Activated T-cell treated with anti-CD3 and anti-CD28 coated beads, Interleukin-2, amount 50 U/mL, for 48 hours (primary cell): ENCODE data around the gene SERPINH1.

ENCODE experiments used
- DNase-seq, 2 experiments: peaks; one replicate each; pipeline ENCODE4 v3.0.0-alpha.2; 2020

SERPINH1 gene

DNA sequence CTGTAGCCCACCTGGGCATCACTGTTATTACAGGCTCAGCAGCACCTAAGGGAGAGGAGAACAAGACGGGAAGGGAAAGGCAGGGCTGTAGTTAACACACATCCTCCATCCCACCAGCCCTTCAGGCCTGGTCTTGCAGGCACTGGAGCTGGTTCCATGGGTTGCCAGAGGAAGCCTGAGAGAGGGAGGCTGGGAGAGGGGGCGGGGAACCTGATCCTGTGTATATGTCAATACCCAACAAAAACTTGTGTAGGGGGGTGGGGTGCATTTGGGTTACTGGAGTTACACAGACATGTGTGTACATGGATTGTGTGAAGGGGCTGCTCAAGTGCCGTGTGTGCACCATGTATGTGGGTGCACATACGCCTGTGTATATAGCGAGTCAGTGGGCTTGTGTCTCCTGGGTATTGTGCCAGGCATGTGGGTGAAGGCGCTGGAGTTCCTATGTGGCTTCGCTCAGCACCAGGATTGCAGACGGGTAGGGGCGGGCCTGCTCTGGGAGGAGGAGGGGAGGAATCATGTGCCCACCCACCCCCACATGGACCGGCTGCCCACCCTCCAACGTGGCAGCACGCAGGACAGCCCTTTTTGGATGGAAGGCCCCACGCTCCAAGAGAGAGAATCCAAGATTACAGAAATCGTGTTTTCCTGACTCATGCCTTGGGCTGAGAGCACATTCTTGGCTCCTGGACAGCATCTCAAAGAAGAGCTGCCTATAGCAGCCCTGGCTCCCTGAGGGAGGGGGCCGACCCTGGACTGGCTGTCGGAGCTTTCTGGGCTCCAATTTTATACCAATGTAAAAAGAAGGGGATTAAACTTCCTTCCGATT lies 4.2 kb upstream of the SERPINH1 start:
- DNase-seq = no peak

DNA sequence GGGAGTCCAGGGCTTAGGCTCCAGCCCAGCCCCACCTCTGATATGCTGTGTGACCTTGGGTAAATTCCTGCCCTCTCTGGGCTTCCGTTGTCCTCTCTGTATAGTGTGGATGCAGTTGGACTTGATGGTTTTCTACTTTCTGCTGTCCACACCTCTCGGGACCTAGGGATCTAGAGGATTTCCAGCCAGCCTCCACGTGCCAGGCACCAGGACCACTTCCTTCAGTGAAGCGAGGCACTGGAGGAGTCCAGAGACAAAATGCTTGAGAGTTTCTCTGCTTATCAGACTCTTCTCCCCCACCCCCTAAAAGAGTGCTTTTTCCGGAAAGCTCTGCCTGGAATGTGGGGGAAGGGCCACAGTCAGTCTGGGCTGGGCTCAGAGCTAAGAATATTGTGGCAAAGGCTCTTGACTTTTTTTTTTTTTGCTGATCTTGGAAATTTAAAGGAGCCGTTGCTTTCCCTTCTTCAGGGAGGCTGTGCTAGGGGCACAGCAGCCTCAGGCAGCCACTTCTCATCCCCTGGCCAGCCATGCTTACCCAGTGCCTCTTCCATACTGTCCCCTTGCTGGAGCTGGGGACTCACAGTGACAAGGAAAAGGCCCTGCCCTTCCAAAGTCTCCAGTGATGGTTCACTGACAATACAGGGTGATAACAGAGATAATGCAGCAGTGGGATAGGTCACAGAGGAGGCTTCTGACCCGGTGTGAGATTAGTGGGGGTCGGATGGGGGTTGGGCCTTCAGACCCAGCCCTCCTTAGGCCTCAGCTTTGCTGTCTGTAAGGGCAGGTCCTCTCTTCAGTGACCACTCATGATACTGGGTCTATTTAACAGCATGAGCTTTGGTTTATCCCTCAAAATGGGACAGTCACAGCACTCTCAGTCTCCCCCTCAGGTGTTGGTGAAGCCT lies 2.9 kb upstream of the SERPINH1 start:
- DNase-seq = no peak

DNA sequence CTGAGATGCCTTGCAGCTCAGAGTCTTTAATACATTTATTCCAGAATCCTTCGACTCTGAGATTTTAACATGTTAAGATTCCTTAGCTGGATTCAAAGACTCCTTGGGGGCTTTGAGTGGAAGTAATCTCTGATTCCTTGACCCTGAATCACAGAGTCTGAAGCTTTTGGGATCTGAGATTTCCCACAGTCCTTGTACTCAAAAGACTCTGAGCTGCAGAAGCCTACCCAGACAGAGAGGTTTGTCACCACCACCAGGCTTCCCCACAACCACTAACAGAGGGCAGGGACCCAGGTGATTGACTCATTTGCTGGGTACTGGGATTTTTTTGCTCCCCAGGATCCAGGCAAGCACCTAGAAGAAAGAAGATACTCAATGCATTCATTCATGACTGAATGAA lies 1.4 kb upstream of the SERPINH1 start:
- no peak for DNase-seq

DNA sequence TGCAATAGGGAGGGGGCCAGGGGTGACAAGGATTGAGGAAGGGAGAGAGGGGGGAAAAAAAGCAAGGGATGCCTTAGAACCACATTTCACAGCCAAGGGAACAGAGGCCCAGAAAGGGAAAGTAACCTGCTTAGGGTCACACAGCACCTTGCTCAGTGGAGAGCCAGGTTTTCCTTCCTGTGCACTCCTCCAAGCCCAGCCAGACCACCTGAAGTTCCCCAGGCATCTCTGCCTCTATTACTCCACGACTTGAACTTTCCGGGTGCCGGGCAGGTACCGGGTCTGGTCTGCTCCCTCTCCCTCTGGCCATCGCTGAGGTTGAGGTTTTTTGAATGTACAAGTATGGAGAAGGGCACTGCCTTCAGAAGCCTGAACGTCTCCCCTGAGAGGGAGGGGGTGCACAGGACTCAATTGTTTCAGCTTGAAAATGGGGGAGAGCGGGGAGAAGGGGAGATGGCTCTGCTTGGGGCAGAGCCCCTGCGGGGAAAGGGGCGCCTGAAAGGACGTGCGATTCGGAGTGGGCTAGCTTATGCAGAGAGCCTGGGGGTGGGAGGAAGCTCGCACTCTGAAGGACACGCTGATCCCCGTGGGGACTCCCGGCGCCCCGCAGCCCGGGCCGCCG lies 516 bp upstream of the SERPINH1 start:
- no peak for DNase-seq

DNA sequence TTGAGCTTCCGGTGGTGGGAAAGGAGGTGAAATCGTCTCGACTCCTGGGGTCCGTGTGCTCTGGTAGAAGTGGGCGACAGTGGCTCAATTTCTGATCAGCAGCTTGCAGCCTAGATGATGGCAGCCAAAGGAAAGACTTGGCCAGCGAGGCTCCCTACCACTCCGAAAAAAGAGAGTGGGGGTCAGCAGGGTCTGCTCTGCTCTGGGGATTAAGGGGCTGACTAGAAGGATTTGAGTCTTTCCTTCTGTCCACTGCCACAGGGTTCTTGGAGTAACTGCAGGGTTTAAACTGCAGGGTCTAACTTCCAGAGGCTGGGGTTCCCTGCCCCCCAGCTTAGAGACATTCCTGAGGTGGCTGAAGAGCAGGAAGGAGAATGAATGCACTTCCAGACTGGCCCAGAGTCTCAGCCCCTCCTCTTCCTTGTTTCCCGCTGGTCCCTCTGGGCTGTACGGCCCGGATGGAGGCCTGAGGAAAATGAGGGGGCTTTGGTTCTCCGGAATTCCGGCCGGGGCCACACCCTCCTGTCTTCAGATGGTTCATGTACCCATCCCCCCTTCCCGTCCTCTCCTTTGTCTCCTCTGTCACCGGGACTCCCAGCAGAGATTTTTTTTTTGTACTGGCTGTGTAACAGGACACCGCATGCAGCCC lies 907 bp downstream of the SERPINH1 start:
- no peak for DNase-seq

DNA sequence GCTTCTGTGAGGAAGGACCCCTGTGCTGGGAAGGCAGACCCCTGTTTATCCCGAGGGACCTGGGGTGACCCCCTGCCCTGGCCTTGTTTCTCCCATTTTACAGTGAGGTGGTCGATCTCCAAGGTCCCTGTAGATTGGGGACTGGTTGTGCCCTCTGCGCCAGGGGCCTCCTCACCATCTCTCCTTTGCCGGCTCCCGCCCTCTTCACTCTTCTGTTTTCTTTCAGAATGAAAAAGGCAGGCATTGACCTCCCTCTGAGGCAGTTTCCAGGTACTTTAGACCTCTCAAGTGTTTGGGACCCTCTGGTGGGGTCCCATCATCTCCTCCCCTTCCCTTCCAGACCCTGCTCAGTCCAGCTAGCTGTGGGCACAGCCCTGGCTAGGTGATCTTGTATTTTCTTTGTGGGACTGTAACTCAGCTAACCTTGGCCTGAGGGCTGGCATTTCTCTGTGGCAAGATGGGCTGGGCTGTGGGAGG lies 1.5 kb downstream of the SERPINH1 start:
- DNase-seq = no peak

DNA sequence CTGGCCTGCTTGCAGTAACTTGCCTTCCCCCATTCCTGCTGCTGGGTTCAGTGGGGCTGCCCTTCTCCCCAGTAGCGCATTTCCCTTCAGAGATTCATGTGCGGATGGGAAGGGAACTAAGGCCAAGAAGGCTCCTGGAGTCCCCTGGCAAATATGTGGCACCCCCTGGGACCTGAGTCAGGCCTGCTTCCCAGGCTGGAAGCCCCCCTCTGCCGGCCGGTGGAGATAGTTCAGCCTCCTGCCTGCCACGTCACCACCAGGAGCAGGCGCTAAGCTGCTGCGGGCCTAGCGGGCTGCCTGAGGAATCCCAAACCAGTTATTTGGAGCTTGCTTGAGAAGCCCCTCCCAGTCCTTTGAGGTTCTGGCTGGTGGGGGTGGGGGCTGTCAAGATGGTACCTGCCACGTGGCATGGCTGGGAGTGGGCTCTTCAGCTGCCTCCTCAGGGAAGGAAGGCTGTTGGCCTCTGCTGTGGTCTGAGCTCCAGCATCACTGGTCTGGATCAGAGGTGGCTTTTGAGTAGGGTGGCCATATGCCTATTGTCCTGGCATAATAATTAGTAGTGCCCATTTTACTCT lies 2.0 kb downstream of the SERPINH1 start:
- no peak for DNase-seq

DNA sequence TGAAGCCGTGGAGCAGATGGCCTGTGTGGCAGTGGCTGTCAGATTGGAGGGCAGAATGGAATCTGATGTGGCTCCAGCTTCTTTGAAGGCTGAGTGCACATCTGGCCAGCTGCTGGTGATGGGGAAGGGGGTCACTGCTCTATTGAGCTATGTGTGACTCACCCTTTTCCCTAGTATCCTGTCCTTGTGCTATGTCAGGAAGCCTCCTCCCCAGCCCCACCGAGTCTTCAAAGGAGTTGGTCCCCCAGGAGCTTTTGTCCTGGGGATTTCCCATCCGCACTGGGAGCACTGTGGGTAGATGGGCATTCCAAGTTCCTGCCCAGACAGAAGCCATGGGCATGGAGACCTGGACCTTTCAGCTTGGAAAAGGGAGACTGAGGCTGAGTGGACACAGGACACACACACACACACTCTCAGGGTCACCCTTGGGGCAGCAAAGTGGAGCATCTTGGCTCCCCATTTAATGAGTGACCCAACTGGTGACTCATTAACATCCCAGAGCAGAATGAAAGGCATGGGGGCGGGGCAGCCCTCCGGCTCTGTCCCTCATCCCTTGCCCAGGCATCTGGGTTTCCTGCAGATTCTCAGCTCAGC lies 3.3 kb downstream of the SERPINH1 start:
- no peak for DNase-seq

DNA sequence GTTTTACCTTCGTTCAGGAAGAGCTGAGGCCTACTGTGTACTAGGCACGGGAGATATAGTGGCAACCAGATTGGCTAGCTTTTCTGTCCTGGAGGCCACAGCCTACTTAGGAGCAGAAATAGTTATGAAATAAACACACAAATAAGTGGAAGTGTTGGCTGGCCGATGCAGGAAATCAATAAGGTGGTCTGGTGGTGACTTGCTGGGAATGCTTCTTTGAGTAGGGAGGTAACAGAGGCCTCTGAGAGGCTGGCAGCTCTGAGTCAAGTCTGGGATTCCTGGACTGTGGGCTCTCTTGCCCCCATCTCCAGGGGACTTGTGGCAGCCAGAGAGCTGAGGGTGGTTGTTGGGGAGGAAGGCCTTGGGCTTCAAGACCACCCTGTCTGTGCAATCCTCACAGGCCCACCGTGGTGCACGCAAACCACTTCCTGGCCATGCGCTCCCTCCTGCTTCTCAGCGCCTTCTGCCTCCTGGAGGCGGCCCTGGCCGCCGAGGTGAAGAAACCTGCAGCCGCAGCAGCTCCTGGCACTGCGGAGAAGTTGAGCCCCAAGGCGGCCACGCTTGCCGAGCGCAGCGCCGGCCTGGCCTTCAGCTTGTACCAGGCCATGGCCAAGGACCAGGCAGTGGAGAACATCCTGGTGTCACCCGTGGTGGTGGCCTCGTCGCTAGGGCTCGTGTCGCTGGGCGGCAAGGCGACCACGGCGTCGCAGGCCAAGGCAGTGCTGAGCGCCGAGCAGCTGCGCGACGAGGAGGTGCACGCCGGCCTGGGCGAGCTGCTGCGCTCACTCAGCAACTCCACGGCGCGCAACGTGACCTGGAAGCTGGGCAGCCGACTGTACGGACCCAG lies 4.1 kb downstream of the SERPINH1 start:
- DNase-seq = no peak

DNA sequence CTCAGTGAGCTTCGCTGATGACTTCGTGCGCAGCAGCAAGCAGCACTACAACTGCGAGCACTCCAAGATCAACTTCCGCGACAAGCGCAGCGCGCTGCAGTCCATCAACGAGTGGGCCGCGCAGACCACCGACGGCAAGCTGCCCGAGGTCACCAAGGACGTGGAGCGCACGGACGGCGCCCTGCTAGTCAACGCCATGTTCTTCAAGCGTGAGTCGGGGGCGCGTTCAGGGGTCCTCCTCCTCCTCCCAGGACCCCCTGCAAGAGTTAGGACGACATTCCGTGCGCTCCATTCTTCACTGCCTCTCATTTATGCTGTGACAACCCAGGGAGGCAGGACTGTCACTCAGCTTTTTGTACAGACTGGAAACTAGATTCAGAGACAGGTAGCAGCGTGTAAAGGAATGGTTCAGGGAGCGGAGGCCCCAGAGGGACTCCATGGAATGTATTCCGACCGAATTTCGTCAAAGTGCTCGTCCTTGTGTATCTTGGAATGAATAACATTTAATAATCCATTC lies 4.8 kb downstream of the SERPINH1 start:
- no peak for DNase-seq

DNA sequence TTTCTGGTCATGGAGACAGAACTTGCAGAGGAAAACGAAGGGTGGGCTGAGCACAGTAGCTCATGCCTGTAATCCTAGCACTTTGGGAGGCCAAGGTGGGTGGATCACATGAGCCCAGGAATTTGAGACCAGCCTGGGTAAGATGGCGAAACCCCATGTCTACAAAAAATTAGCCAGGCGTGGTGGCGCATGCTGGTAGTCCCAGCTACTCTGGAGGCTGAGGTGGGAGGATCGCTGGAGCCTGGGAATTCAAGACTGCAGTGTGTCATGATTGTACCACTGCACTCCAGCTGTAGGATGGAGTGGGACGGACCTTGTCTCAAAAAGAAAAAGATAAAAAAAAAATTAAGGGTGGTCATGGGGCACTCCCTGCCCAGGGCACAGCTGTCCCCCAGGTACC lies 5.9 kb downstream of the SERPINH1 start:
- DNase-seq = no peak

DNA sequence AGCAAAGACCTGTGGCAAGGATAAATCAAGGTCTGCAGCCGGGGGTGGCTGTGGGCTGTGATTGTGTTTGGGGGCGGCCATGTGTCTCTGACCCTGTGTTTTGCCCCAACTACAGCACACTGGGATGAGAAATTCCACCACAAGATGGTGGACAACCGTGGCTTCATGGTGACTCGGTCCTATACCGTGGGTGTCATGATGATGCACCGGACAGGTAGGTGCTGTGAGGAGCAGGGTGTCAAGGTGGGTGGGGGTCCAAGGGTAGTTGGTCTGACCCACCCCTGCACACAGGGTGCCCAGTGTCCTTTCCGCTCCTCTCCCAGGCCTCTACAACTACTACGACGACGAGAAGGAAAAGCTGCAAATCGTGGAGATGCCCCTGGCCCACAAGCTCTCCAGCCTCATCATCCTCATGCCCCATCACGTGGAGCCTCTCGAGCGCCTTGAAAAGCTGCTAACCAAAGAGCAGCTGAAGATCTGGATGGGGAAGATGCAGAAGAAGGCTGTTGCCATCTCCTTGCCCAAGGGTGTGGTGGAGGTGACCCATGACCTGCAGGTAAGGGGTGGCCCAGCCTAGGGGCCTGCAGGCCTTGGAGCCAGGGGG lies 6.7 kb downstream of the SERPINH1 start:
- no peak for DNase-seq

DNA sequence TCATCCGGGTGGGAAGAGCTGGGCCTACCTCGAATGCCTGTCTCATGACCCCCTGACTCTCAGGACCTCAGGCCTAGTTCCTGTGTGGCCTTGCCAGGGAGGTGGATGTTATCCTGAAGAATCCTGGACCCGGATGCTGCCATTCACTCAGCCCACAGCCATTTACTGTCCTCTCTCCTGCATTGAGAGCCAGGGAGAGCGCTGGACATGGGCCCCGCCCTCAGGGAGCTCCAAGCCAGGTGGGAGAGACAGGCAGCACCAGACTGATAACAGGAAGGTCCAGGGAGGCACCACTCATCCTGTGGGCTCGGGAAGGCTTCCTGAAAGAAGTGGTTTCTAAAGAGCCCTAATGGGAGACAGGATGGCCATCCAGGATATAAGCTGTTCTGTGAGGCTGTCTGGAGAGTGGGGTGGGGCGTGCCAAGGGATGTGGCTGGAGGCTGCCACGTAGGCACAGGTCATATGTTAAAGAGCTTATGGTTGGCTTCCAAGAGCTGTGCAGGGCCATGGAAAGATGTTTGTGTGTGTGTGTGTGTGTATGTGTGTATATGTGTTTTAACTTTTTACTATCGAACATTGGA lies 8.6 kb downstream of the SERPINH1 start:
- DNase-seq = no peak

DNA sequence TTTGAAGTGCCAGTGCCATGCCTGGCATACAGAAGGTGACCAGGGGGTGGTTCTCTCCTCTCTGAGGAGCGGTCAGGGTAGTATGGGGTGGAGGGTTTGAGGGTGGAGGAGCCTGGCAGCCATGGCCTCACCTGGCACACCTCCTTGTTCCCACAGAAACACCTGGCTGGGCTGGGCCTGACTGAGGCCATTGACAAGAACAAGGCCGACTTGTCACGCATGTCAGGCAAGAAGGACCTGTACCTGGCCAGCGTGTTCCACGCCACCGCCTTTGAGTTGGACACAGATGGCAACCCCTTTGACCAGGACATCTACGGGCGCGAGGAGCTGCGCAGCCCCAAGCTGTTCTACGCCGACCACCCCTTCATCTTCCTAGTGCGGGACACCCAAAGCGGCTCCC lies 9.6 kb downstream of the SERPINH1 start:
- no peak for DNase-seq

DNA sequence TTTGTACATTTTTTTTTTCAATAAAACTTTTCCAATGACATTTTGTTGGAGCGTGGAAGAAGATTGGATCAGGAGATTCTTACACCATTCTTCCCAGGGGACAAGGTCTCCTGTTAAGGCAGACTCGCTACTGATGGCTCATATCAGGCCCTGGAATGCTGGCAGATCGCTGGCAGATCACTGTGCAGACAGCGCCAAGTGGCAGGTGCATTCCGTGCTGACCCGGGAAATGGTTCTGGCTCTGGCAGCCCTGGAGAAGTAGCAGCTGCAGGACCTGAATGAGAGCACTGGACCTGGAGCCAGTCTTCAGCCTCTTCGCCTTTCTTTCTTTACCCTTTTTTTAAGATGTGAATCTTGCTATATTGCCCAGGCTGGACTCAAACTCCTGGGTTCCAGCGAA lies 10.7 kb downstream of the SERPINH1 start:
- DNase-seq = no peak

DNA sequence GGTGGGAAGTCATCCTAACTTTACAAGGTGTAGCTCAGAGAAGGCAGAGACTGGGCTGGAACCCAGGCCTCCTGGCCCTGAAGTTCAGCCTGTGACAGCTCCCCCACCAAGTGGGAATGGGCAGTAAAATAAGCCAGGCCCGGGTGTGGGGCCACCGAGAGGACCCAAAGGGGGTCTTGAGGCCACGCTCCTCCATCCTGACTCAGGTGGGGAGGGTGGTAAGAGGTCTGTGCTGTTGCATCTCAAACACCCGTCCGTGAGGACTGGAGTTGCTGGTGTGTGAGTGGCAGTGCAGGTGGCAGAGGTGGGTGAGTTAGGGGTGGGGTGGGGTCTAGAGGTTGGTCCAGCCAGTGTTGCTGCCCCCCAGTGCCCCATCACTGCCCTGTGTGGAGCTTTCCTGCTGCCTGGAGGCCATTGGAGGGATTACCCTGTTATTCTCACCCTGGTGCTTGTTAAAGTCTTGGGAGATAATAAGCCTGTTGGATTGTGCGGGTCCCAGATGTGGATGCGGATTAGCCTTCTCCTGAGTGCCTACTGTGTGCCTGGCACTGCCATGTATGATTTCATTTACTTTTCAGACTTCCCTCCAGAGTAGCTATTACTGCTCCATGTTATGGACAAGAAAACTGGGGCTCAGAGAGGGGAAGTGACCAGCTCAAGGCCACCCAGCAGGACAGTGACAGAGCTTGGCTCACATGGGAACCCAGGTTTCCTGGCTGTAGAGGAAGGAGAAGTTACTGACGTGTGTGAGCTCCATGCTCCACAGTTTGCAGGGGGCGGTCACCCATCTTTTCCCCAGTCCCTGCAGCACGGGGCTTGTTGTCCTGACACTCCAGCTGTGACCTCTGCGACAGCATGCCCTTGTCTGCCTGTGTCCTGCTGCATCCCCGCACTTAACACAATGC lies 12.9 kb downstream of the SERPINH1 start:
- DNase-seq = no peak

DNA sequence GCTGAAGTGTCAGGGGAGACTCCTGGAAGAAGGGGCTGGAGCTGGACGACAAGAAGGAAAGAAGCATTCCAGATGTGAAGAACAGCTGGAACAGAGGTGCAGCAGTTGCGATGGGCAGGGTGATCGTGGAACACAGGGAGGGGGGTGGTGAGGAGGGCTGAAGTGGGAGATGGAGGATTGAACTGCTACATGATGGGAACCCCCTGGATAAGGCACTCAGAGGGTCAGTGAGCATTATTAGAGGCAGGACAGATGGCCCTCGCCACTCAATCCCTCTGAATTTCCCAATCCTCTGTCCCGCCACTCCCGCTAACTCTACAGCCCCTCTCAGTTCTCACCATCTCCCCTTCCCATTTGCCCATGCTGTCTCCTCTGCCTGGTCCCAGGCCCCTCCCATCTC lies 14.0 kb downstream of the SERPINH1 start:
- DNase-seq = no peak

DNA sequence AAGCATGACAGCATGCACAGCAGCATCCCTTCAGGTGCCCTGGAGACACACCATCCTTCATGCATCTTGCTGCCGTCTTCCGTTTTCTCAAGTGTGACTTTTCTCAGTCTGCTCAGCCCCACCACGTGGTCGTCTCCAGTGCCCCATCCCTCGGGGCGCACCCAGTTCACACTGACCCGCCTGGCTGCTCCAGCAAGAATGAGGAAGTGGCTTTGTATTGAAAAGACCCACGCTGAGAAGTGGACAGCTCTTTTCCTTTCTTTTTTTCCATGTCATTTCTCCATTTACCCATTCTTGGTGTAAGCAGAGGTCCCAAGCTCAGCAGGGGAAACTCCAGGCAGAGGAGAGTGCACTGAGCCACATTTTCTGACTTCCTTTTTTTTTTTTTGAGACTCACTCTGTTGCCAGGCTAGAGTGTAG lies 14.5 kb downstream of the SERPINH1 start:
- DNase-seq = no peak

DNA sequence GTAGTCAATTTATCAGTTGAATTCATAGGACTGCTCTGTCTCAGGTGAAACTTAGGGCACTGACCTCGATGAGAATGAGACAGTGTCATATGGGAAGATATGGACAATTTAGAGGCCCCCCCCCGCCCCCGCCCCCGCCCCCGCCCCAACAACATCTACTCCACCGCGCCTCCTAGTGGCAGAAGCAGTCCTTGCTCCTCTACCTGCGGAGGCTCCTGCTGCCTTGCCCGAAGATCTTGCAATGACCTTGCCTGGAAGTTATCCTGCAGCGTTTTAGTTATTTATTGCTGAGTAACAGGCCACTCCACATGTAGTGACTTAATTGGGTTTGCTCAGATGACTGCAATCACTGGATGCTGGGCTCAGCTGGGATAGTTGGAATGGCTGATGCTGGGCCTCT lies 15.2 kb downstream of the SERPINH1 start:
- DNase-seq = peak; percentile 71
